SK-N-SH (cell line): Measurements from ENCODE around the gene LGSN. TPM values are rescaled to one million over a fixed set of nuclear protein-coding genes. Genes with fewer than 3 reads are reported as not detected.

Experiments
- CTCF ChIA-PET: fragments of 300-600, 350-600 bp; formaldehyde crosslinking; extraction: SDS; loops from one replicate; lab custom pipeline; 2021; lab: Yijun Ruan, JAX
- POLR2A ChIA-PET: fragments of 350-600 bp; sonication (Branson Sonifier 250); formaldehyde crosslinking; extraction: SDS; loops from one replicate; lab custom pipeline; 2020; ENCODE audit warnings: antibody characterized with exemption, inconsistent platforms; lab: Yijun Ruan, JAX
- DNase-seq: peaks from one replicate; pipeline ENCODE4 v3.0.0; 2012
- H2AFZ ChIP-seq: fragments of 200-600 bp; sonication (generic); 2 replicates; pipeline ENCODE4 v1.8.1; 2016; ENCODE audit warnings: antibody characterized with exemption, mild to moderate bottlenecking, low read depth
- H3F3A ChIP-seq: fragments of 200-600 bp; sonication (generic); replicated peaks from 2 replicates; pipeline ENCODE3; 2016; ENCODE audit warnings: antibody characterized with exemption, mild to moderate bottlenecking; ENCODE audit not compliant: insufficient read depth
- H3K27ac ChIP-seq, 2 experiments: fragments of 200-500 bp in 1 of 2; fragments of 200-600 bp in 1 of 2; sonication (Bioruptor generic) in 1 of 2; sonication (generic), shearing (Covaris generic) in 1 of 2; 2 replicates each; pipeline versions ENCODE4 v1.5.1 to v1.6.1; 2014 to 2016; ENCODE audit warnings: low read depth in 2 of 2, inconsistent platforms in 1 of 2, low read length in 1 of 2, mild to moderate bottlenecking in 1 of 2, mixed read lengths in 1 of 2
- H3K27me3 ChIP-seq: fragments of 200-600 bp; sonication (generic), shearing (Covaris generic); 2 replicates; pipeline ENCODE4 v1.6.1; 2016; ENCODE audit warnings: mixed run types; ENCODE audit not compliant: insufficient read depth
- H3K36me3 ChIP-seq, 2 experiments: fragments of 200-500 bp in 1 of 2; fragments of 200-600 bp in 1 of 2; sonication (Bioruptor generic) in 1 of 2; sonication (generic) in 1 of 2; replicated peaks in 1 of 2; 2 replicates each; pipeline versions ENCODE3 to v1.5.1; 2014 to 2016; ENCODE audit warnings: low read length in 1 of 2, mild to moderate bottlenecking in 1 of 2; ENCODE audit not compliant: insufficient read depth in 2 of 2, control insufficient read depth in 1 of 2
- H3K4me1 ChIP-seq, 2 experiments: fragments of 200-500 bp in 1 of 2; fragments of 200-600 bp in 1 of 2; sonication (Bioruptor generic) in 1 of 2; sonication (generic), shearing (Covaris generic) in 1 of 2; 2 replicates each; pipeline versions ENCODE4 v1.5.1 to v1.6.1; 2014 to 2016; ENCODE audit warnings: low read depth in 1 of 2, low read length in 1 of 2, mixed run types in 1 of 2; ENCODE audit not compliant: insufficient read depth in 2 of 2, control insufficient read depth in 1 of 2
- H3K4me2 ChIP-seq: fragments of 200-600 bp; sonication (generic), shearing (Covaris generic); 2 replicates; pipeline ENCODE4 v1.6.1; 2017; ENCODE audit warnings: mixed run types
- H3K4me3 ChIP-seq, 2 experiments: fragments of 200-500 bp in 1 of 2; fragments of 200-600 bp in 1 of 2; sonication (Bioruptor generic) in 1 of 2; sonication (generic), shearing (Covaris generic) in 1 of 2; 2 replicates each; pipeline versions ENCODE4 v1.5.1 to v1.8.1; 2014 to 2016; ENCODE audit warnings: low read depth in 2 of 2, inconsistent platforms in 1 of 2, low read length in 1 of 2, mild to moderate bottlenecking in 1 of 2, mixed read lengths in 1 of 2, moderate library complexity in 1 of 2
- H3K79me2 ChIP-seq: fragments of 200-600 bp; sonication (generic); 2 replicates; pipeline ENCODE4 v1.8.1; 2017; ENCODE audit warnings: mild to moderate bottlenecking; ENCODE audit not compliant: insufficient read depth
- H3K9ac ChIP-seq: fragments of 200-600 bp; sonication (generic); 2 replicates; pipeline ENCODE4 v1.6.1; 2017; ENCODE audit warnings: mixed run types
- H3K9me2 ChIP-seq: fragments of 200-600 bp; sonication (generic); 2 replicates; pipeline ENCODE4 v1.6.1; 2017; ENCODE audit warnings: mixed run types
- H3K9me3 ChIP-seq: fragments of 200-600 bp; sonication (generic); 2 replicates; pipeline ENCODE4 v1.6.1; 2017; ENCODE audit warnings: mixed run types, mild to moderate bottlenecking, moderate library complexity
- H4K20me1 ChIP-seq: fragments of 200-600 bp; sonication (generic); 2 replicates; pipeline ENCODE4 v1.6.1; 2017; ENCODE audit warnings: mild to moderate bottlenecking, mixed run types; ENCODE audit not compliant: insufficient read depth
- CHD2 ChIP-seq: fragments of 150-350 bp; IDR thresholded peaks from 2 replicates; pipeline ENCODE4 v1.6.1; 2018; ENCODE audit warnings: low read length; ENCODE audit not compliant: partially characterized antibody
- CTCF ChIP-seq: fragments of 200-600 bp; sonication (generic); IDR thresholded peaks from 2 replicates; pipeline ENCODE4 v1.6.1; 2017; ENCODE audit warnings: antibody characterized with exemption, mild to moderate bottlenecking, moderate library complexity
- ELF1 ChIP-seq: IDR thresholded peaks from 2 replicates; pipeline ENCODE4 v1.4.0; 2012
- EP300 ChIP-seq, 2 experiments: IDR thresholded peaks; 2 replicates each; pipeline versions ENCODE4 v1.4.0 to v1.6.1; 2012; ENCODE audit warnings: borderline replicate concordance in 1 of 2, low read depth in 1 of 2, low read length in 1 of 2
- FOSL2 ChIP-seq: IDR thresholded peaks from 2 replicates; pipeline ENCODE4 v1.4.0; 2012; ENCODE audit warnings: low read depth, mild to moderate bottlenecking, moderate library complexity, borderline replicate concordance
- RAD21 ChIP-seq: IDR thresholded peaks from 2 replicates; pipeline ENCODE4 v1.6.1; 2012; ENCODE audit warnings: mild to moderate bottlenecking, low read length
- SIN3A ChIP-seq: IDR thresholded peaks from 2 replicates; pipeline ENCODE4 v1.6.1; 2012; ENCODE audit warnings: low read depth, mild to moderate bottlenecking, low read length, moderate library complexity, borderline replicate concordance
- USF1 ChIP-seq: IDR thresholded peaks from 2 replicates; pipeline ENCODE4 v1.4.0; 2012; ENCODE audit warnings: low read depth, borderline replicate concordance
- WGBS: methylation state at CpG from one replicate; pipeline ENCODE4 v1.1.6; 2017; ENCODE audit warnings: low lambda C conversion rate; 5-methylcytosine and 5-hydroxymethylcytosine counted together
- polyA plus RNA-seq, 3 experiments: library from polyadenylated mRNA; depleted of rRNA; stranded (reverse); fragments of >200 nt; gene quantifications; 2 replicates each; pipeline ENCODE4 v1.2.3, GENCODE V29; 2012

LGSN gene
- polyA plus RNA-seq, 1 of the 3 experiments (the other 2 are of a cell fraction): not detected

- no peak for TF ChIP-seq USF1
These were observed 20.1 kb downstream of the LGSN start (continued) for GRCh38 chr6:63299667-63300066.

- Histone ChIP-seq H3K9ac (no peak overlapping the region), H3K27ac (no peak overlapping the region), H4K20me1 (no peaks in the 10 kb centered on the region), H3K4me1 (no peaks in the 10 kb centered on the region), H3K9me3 (no peaks in the 10 kb centered on the region), H3K27me3 (no peaks in the 10 kb centered on the region; the same call in 1 of the 2 replicates), H3K36me3 (no peaks in the 10 kb centered on the region), H3K4me3 (no peak overlapping the region), H3K4me2 (no peak overlapping the region), H3K79me2 (no peaks in the 10 kb centered on the region), H3F3A (no peaks in the 10 kb centered on the region), H3K9me2 (no peaks in the 10 kb centered on the region), H2AFZ (no peak overlapping the region)
- CTCF ChIA-PET: interaction anchor here (1.8 kb wide), 1 partner anchor 23 kb away, joined by 5 read pairs; no protein-coding TSS in a partner anchor
- TF ChIP-seq SIN3A: no peak
- TF ChIP-seq CTCF: no peak
- POLR2A ChIA-PET: no interaction called here
- no peak for DNase-seq
- 50% methylated on average over 1 of the region's 1 CpG for WGBS
These were observed 24.1 kb downstream of the LGSN start for GRCh38 chr6:63295553-63296194.

GRCh38 chr6:63290492-63291058 lies 29.2 kb downstream of the LGSN start:
- WGBS: 30% methylated on average over 6 of the region's 6 CpGs
- POLR2A ChIA-PET: no interaction called here
- H3K27ac ChIP-seq: no peak overlapping the region
- no peaks in the 10 kb centered on the region for H3F3A ChIP-seq
- no peaks in the 10 kb centered on the region for H3K36me3 ChIP-seq
- no peak for DNase-seq
- no peaks in the 10 kb centered on the region for H3K9me3 ChIP-seq
- TF ChIP-seq CHD2: no peak
- TF ChIP-seq ELF1: no peak
- TF ChIP-seq SIN3A: no peak
- no peak for TF ChIP-seq RAD21
- TF ChIP-seq FOSL2: no peak
- TF ChIP-seq EP300 (IDR thresholded peaks at IDR 0.05; ENCODE audit: borderline replicate concordance in 1 of 2, low read depth in 1 of 2, low read length in 1 of 2): no peak
- TF ChIP-seq, all 33 proteins: peak for 0
- Histone ChIP-seq H3K9me2 (no peaks in the 10 kb centered on the region), H3K4me3 (no peak overlapping the region), H3K4me2 (no peak overlapping the region), H4K20me1 (no peaks in the 10 kb centered on the region), H3K9ac (no peak overlapping the region), H3K27me3 (no peaks in the 10 kb centered on the region; the same call in 1 of the 2 replicates), H3K4me1 (no peaks in the 10 kb centered on the region), H2AFZ (no peak overlapping the region), H3K79me2 (no peaks in the 10 kb centered on the region)
- CTCF ChIA-PET: interaction anchor here (1.9 kb wide), 1 partner anchor 9 kb away, joined by 6 read pairs; no protein-coding TSS in a partner anchor
